IMR-90 (cell line): ENCODE measurements around the gene RCE1. TPM values are rescaled to one million over a fixed set of nuclear protein-coding genes. Genes with fewer than 3 reads are reported as not detected.

ENCODE experiments used
- ATAC-seq: fragments of 200-7000 bp; cut with Tn5 transposase; 2 replicates; pipeline ENCODE4 v1.9.1; 2020; ENCODE audit warnings: low read depth, mild to moderate bottlenecking, moderate library complexity
- BruUV-seq: library from RNA; stranded (reverse); fragments of 400-500 nt; replicated peaks from 2 replicates; lab custom pipeline; 2021; lab: Mats Ljungman, UMichigan
- CTCF ChIA-PET: fragments of 300-600 bp; formaldehyde crosslinking; extraction: SDS; loops from one replicate; lab custom pipeline; 2021; ENCODE audit warnings: antibody characterized with exemption; lab: Yijun Ruan, JAX
- POLR2A ChIA-PET: fragments of 300-600 bp; sonication (Branson Sonifier 250); formaldehyde crosslinking; loops from one replicate; lab custom pipeline; 2022; ENCODE audit warnings: antibody characterized with exemption; ENCODE audit not compliant: unreplicated experiment; lab: Charles Lee
- DNase-seq: peaks from one replicate; pipeline ENCODE4 v3.0.0; 2013
- H2AFZ ChIP-seq: replicated peaks from 2 replicates; pipeline ENCODE3; 2013; ENCODE audit warnings: low read length, mild to moderate bottlenecking; ENCODE audit not compliant: poor library complexity
- H2AK5ac ChIP-seq: 2 replicates; pipeline ENCODE4 v1.6.1; 2013; ENCODE audit warnings: low read depth, low read length, inconsistent platforms
- H2AK9ac ChIP-seq: replicated peaks from 2 replicates; pipeline ENCODE3; 2013; ENCODE audit warnings: mild to moderate bottlenecking, low read depth, low read length, moderate library complexity; ENCODE audit not compliant: poor library complexity
- H2BK120ac ChIP-seq: 2 replicates; pipeline ENCODE4 v1.6.1; 2013; ENCODE audit warnings: low read depth, low read length, inconsistent platforms
- H2BK15ac ChIP-seq: 3 replicates; pipeline ENCODE4 v1.6.1; 2013; ENCODE audit warnings: low read depth, low read length, inconsistent platforms
- H2BK20ac ChIP-seq: 2 replicates; pipeline ENCODE4 v1.6.1; 2013; ENCODE audit warnings: low read depth, mild to moderate bottlenecking, inconsistent platforms, low read length, moderate library complexity
- H2BK5ac ChIP-seq: 2 replicates; pipeline ENCODE4 v1.6.1; 2013; ENCODE audit warnings: mild to moderate bottlenecking, low read depth, low read length, inconsistent platforms; ENCODE audit not compliant: poor library complexity, severe bottlenecking
- H3K14ac ChIP-seq: replicated peaks from 2 replicates; pipeline ENCODE4 v1.6.1; 2013; ENCODE audit warnings: low read depth, low read length, inconsistent platforms
- H3K18ac ChIP-seq: 2 replicates; pipeline ENCODE4 v1.6.1; 2013; ENCODE audit warnings: low read depth, low read length, control low read depth
- H3K23ac ChIP-seq: 2 replicates; pipeline ENCODE4 v1.6.1; 2013; ENCODE audit warnings: low read depth, low read length, inconsistent platforms
- H3K27ac ChIP-seq: 2 replicates; pipeline ENCODE4 v1.5.1; 2013; ENCODE audit warnings: mild to moderate bottlenecking, control low read depth, low read length; ENCODE audit not compliant: insufficient read depth
- H3K27me3 ChIP-seq: 2 replicates; pipeline ENCODE4 v1.6.1; 2013; ENCODE audit warnings: low read length; ENCODE audit not compliant: control insufficient read depth, insufficient read depth
- H3K36me3 ChIP-seq: 2 replicates; pipeline ENCODE4 v1.6.1; 2013; ENCODE audit warnings: low read length, mixed read lengths; ENCODE audit not compliant: control insufficient read depth, insufficient read depth
- H3K4ac ChIP-seq: 2 replicates; pipeline ENCODE4 v1.6.1; 2013; ENCODE audit warnings: low read depth, low read length, inconsistent platforms
- H3K4me1 ChIP-seq: 2 replicates; pipeline ENCODE4 v1.6.1; 2013; ENCODE audit warnings: low read length, mixed read lengths; ENCODE audit not compliant: control insufficient read depth, insufficient read depth
- H3K4me2 ChIP-seq: 2 replicates; pipeline ENCODE4 v1.6.1; 2013; ENCODE audit warnings: low read depth, mild to moderate bottlenecking, control low read depth, low read length, moderate library complexity
- H3K4me3 ChIP-seq: 2 replicates; pipeline ENCODE4 v1.5.1; 2013; ENCODE audit warnings: low read depth, mild to moderate bottlenecking, control low read depth, low read length, moderate library complexity; ENCODE audit not compliant: insufficient read depth
- H3K56ac ChIP-seq: 2 replicates; pipeline ENCODE4 v1.6.1; 2013; ENCODE audit warnings: low read length, inconsistent platforms; ENCODE audit not compliant: insufficient read depth; ENCODE audit errors: extremely low read depth
- H3K79me1 ChIP-seq, 2 experiments: 2 replicates each; pipeline ENCODE4 v1.6.1; 2013; ENCODE audit warnings: low read length in 2 of 2, inconsistent platforms in 1 of 2, low read depth in 1 of 2
- H3K9ac ChIP-seq: 2 replicates; pipeline ENCODE4 v1.6.1; 2013; ENCODE audit warnings: low read depth, low read length, control low read depth
- H3K9me1 ChIP-seq: 2 replicates; pipeline ENCODE4 v1.6.1; 2013; ENCODE audit warnings: low read length, inconsistent platforms; ENCODE audit not compliant: insufficient read depth
- H3K9me3 ChIP-seq: 2 replicates; pipeline ENCODE4 v1.6.1; 2013; ENCODE audit warnings: low read length; ENCODE audit not compliant: control insufficient read depth, insufficient read depth
- H4K20me1 ChIP-seq: 2 replicates; pipeline ENCODE4 v1.6.1; 2013; ENCODE audit warnings: low read length, inconsistent platforms; ENCODE audit not compliant: insufficient read depth
- H4K5ac ChIP-seq: 2 replicates; pipeline ENCODE4 v1.6.1; 2013; ENCODE audit warnings: mild to moderate bottlenecking, low read depth, low read length, control low read depth
- H4K8ac ChIP-seq, 2 experiments: 2 replicates each; pipeline ENCODE4 v1.6.1; 2013; ENCODE audit warnings: low read depth in 2 of 2, low read length in 2 of 2, control low read depth in 1 of 2, inconsistent platforms in 1 of 2
- H4K91ac ChIP-seq: 2 replicates; pipeline ENCODE4 v1.6.1; 2013; ENCODE audit warnings: low read depth, low read length, inconsistent platforms; ENCODE audit not compliant: insufficient read depth
- BHLHE40 ChIP-seq: fragments of 150-350 bp; IDR thresholded peaks from 2 replicates; pipeline ENCODE4 v1.6.1; 2016; ENCODE audit warnings: mild to moderate bottlenecking, low read depth, low read length
- CEBPB ChIP-seq: IDR thresholded peaks from 2 replicates; pipeline ENCODE4 v1.6.1; 2012; ENCODE audit warnings: low read depth, low read length, improper control_type of control experiment
- CHD1 ChIP-seq: IDR thresholded peaks from 2 replicates; pipeline ENCODE4 v1.6.1; 2012; ENCODE audit warnings: low read depth, low read length, improper control_type of control experiment
- FOS ChIP-seq: fragments of 150-350 bp; IDR thresholded peaks from 2 replicates; pipeline ENCODE4 v1.6.1; 2016; ENCODE audit warnings: low read depth, low read length
- MAFK ChIP-seq: IDR thresholded peaks from 2 replicates; pipeline ENCODE4 v1.6.1; 2012; ENCODE audit warnings: low read depth, low read length, improper control_type of control experiment
- MAZ ChIP-seq: IDR thresholded peaks from 2 replicates; pipeline ENCODE4 v1.6.1; 2012; ENCODE audit warnings: low read depth, mild to moderate bottlenecking, low read length, improper control_type of control experiment, moderate library complexity, borderline replicate concordance
- MXI1 ChIP-seq: IDR thresholded peaks from 2 replicates; pipeline ENCODE4 v1.6.1; 2012; ENCODE audit warnings: low read depth, mild to moderate bottlenecking, low read length, moderate library complexity, borderline replicate concordance
- NFE2L2 ChIP-seq: fragments of 150-350 bp; IDR thresholded peaks from 2 replicates; pipeline ENCODE4 v1.6.1; 2016; ENCODE audit warnings: low read depth, mild to moderate bottlenecking, low read length
- POLR2A ChIP-seq: IDR thresholded peaks from 2 replicates; pipeline ENCODE4 v1.6.1; 2012; ENCODE audit warnings: mild to moderate bottlenecking, low read depth, low read length
- RAD21 ChIP-seq: IDR thresholded peaks from 2 replicates; pipeline ENCODE4 v1.6.1; 2012; ENCODE audit warnings: low read length, improper control_type of control experiment
- RCOR1 ChIP-seq: IDR thresholded peaks from 2 replicates; pipeline ENCODE4 v1.6.1; 2012; ENCODE audit warnings: mild to moderate bottlenecking, low read length, improper control_type of control experiment; ENCODE audit not compliant: insufficient replicate concordance
- RFX5 ChIP-seq: IDR thresholded peaks from 2 replicates; pipeline ENCODE4 v1.8.0; 2012; ENCODE audit warnings: low read depth, mild to moderate bottlenecking, low read length, moderate library complexity
- SMC3 ChIP-seq: fragments of 150-350 bp; IDR thresholded peaks from 2 replicates; pipeline ENCODE4 v1.6.1; 2016; ENCODE audit warnings: low read depth, mild to moderate bottlenecking, antibody characterized with exemption, low read length, moderate library complexity
- USF2 ChIP-seq: fragments of 150-350 bp; IDR thresholded peaks from 2 replicates; pipeline ENCODE4 v1.6.1; 2017; ENCODE audit warnings: mild to moderate bottlenecking, antibody characterized with exemption, low read length, low read depth
- WGBS, 2 experiments: methylation state at CpG; one replicate each; pipeline versions ENCODE4 v1.1.5 to v1.1.7; 2013; ENCODE audit warnings: missing lambda C conversion rate in 2 of 2; ENCODE audit not compliant: insufficient read length in 1 of 2; ENCODE audit errors: extremely low coverage in 2 of 2; 5-methylcytosine and 5-hydroxymethylcytosine counted together
- dilution Hi-C: fragments of 300-500 bp; cut with HindIII; formaldehyde crosslinking; loops from one replicate; pipeline ENCODE4 v1.14.3; 2018; ENCODE audit warnings: low sequenced_read_pairs; ENCODE audit not compliant: unreplicated experiment
- in situ Hi-C: fragments of 300-500 bp; cut with MboI; formaldehyde crosslinking; loops from 3 replicates; pipeline ENCODE4 v1.14.3; 2019; ENCODE audit warnings: low sequenced_read_pairs, inconsistent platforms, mixed read lengths
- intact Hi-C: fragments of 100-400 bp; cut with micrococcal nuclease; formaldehyde crosslinking; loops from 2 replicates; pipeline ENCODE4 v1.10.0; 2022
- polyA plus RNA-seq, 3 experiments: library from polyadenylated mRNA; depleted of rRNA; stranded (reverse); fragments of >200 nt; gene quantifications; 2 replicates each; pipeline ENCODE4 v1.2.3, GENCODE V29; 2012; ENCODE audit warnings: low replicate concordance in 1 of 3
- total RNA-seq: library from RNA; depleted of rRNA; stranded (reverse); fragments of >200 nt; gene quantifications from 2 replicates; pipeline ENCODE4 v1.2.3, GENCODE V29; 2012
- TF ChIP-seq, protein P1 (sequence below): conservative IDR thresholded peaks from 2 replicates; pipeline ENCODE4 v1.5.1; 2012; ENCODE audit warnings: mild to moderate bottlenecking, low read depth, low read length, improper control_type of control experiment
- TF ChIP-seq, protein P2 (sequence below): fragments of 150-350 bp; IDR thresholded peaks from 2 replicates; pipeline ENCODE4 v1.6.1; 2016; ENCODE audit warnings: low read depth, mild to moderate bottlenecking, low read length, moderate library complexity, borderline replicate concordance

RCE1 gene
- total and polyA plus RNA-seq, 2 of the 4 experiments (the other 2 are of a cell fraction), result 6.6 to 19.4 TPM

- peaks cover 20 to 48% of the 10 kb centered on the region in 2 experiments for H3K79me1 ChIP-seq
- CTCF ChIA-PET, result no interaction called here
These were observed 2.6 kb downstream of the RCE1 start for GRCh38 chr11:66845876-66846212.

More at GRCh38 chr11:66845876-66846212, 2.6 kb downstream of the RCE1 start:
- H3K4me1 ChIP-seq, result peaks cover 4% of the 10 kb centered on the region
- dilution Hi-C loops (no loop called here), in situ Hi-C loops (no loop called here), intact Hi-C loops (no loop called here)
- no peak for TF ChIP-seq BHLHE40
- TF ChIP-seq CEBPB, result no peak
- no peak for TF ChIP-seq MXI1
- no peak for TF ChIP-seq RFX5
- no peak for TF ChIP-seq SMC3
- TF ChIP-seq, protein P1, sequence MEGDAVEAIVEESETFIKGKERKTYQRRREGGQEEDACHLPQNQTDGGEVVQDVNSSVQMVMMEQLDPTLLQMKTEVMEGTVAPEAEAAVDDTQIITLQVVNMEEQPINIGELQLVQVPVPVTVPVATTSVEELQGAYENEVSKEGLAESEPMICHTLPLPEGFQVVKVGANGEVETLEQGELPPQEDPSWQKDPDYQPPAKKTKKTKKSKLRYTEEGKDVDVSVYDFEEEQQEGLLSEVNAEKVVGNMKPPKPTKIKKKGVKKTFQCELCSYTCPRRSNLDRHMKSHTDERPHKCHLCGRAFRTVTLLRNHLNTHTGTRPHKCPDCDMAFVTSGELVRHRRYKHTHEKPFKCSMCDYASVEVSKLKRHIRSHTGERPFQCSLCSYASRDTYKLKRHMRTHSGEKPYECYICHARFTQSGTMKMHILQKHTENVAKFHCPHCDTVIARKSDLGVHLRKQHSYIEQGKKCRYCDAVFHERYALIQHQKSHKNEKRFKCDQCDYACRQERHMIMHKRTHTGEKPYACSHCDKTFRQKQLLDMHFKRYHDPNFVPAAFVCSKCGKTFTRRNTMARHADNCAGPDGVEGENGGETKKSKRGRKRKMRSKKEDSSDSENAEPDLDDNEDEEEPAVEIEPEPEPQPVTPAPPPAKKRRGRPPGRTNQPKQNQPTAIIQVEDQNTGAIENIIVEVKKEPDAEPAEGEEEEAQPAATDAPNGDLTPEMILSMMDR, result no peak
- TF ChIP-seq MAFK, result no peak
- TF ChIP-seq, protein P2, sequence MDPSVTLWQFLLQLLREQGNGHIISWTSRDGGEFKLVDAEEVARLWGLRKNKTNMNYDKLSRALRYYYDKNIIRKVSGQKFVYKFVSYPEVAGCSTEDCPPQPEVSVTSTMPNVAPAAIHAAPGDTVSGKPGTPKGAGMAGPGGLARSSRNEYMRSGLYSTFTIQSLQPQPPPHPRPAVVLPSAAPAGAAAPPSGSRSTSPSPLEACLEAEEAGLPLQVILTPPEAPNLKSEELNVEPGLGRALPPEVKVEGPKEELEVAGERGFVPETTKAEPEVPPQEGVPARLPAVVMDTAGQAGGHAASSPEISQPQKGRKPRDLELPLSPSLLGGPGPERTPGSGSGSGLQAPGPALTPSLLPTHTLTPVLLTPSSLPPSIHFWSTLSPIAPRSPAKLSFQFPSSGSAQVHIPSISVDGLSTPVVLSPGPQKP, result no peak
- no peak for TF ChIP-seq FOS
- no peak for TF ChIP-seq NFE2L2
- no peak for TF ChIP-seq RCOR1
- TF ChIP-seq POLR2A, result no peak
- no peak for TF ChIP-seq CHD1
- no peak for TF ChIP-seq RAD21
- TF ChIP-seq MAZ, result no peak
- no peak for TF ChIP-seq USF2
- no peak overlapping the region for H3K4me3 ChIP-seq
- no peak overlapping the region for H3K4me2 ChIP-seq
- H2AFZ ChIP-seq, result no peak overlapping the region
- no peak overlapping the region for H4K5ac ChIP-seq
- no peak overlapping the region for H2AK9ac ChIP-seq
- no peak overlapping the region for H2AK5ac ChIP-seq
- POLR2A ChIA-PET, result no interaction called here
- no peak overlapping the region for H3K23ac ChIP-seq
- H4K8ac ChIP-seq, result no peak overlapping the region
- H3K27me3 ChIP-seq, result no peaks in the 10 kb centered on the region
- no peak overlapping the region for H3K56ac ChIP-seq
- H2BK20ac ChIP-seq, result no peak overlapping the region
- no peak overlapping the region for H3K9ac ChIP-seq
- no peak overlapping the region for H4K91ac ChIP-seq
- no peak overlapping the region for H3K27ac ChIP-seq
- BruUV-seq, result no TSS peak
- WGBS, 2 experiments, result 100% methylated on average over 2 of the region's 9 CpGs; no CpG with 5 or more reads in 1 of the 2 experiments
- H2BK15ac ChIP-seq, result no peak overlapping the region
- H4K20me1 ChIP-seq, result peaks cover 17% of the 10 kb centered on the region; the same call in 1 of the 2 replicates
- no peak overlapping the region for H2BK5ac ChIP-seq
- H3K14ac ChIP-seq, result no peak overlapping the region
- no peaks in the 10 kb centered on the region for H3K9me3 ChIP-seq
- H3K36me3 ChIP-seq, result peaks cover 49% of the 10 kb centered on the region
- H3K4ac ChIP-seq, result no peak overlapping the region
- no peak overlapping the region for H3K18ac ChIP-seq
- ATAC-seq (no peak), DNase-seq (no peak)
- no peak overlapping the region for H2BK120ac ChIP-seq
- no peaks in the 10 kb centered on the region; the same call in 1 of the 2 replicates for H3K9me1 ChIP-seq
